Hepatocyte (in vitro differentiated cells): ENCODE measurements around the gene UBR3. TPM values are rescaled to one million over a fixed set of nuclear protein-coding genes. Genes with fewer than 3 reads are reported as not detected.

Experiments
- DNase-seq: peaks from one replicate; pipeline ENCODE4 v3.0.0-alpha.2; 2016; ENCODE audit warnings: low spot score
- H2AFZ ChIP-seq: fragments of 200-600 bp; sonication (generic); 2 replicates; pipeline ENCODE4 v1.6.0; 2016; ENCODE audit warnings: antibody characterized with exemption, mild to moderate bottlenecking
- H3K27ac ChIP-seq: fragments of 200-600 bp; sonication (generic); 2 replicates; pipeline ENCODE4 v1.5.1; 2016; ENCODE audit warnings: mild to moderate bottlenecking
- H3K27me3 ChIP-seq: fragments of 200-600 bp; sonication (generic); 2 replicates; pipeline ENCODE4 v1.6.1; 2016
- H3K36me3 ChIP-seq: fragments of 200-600 bp; sonication (generic); replicated peaks from 2 replicates; pipeline ENCODE4 v1.5.1; 2016; ENCODE audit warnings: low read depth; ENCODE audit not compliant: insufficient read depth
- H3K4me1 ChIP-seq: fragments of 200-600 bp; sonication (generic); 2 replicates; pipeline ENCODE4 v1.5.1; 2016; ENCODE audit warnings: mild to moderate bottlenecking, moderate library complexity; ENCODE audit not compliant: insufficient read depth
- H3K4me2 ChIP-seq: fragments of 200-600 bp; sonication (generic); 2 replicates; pipeline ENCODE4 v1.6.0; 2016
- H3K4me3 ChIP-seq: fragments of 200-600 bp; sonication (generic); 2 replicates; pipeline ENCODE4 v1.5.1; 2016; ENCODE audit warnings: mild to moderate bottlenecking
- H3K79me2 ChIP-seq: fragments of 200-600 bp; sonication (generic); 2 replicates; pipeline ENCODE4 v1.6.0; 2017; ENCODE audit warnings: mild to moderate bottlenecking
- H3K9me2 ChIP-seq: fragments of 200-600 bp; sonication (generic); replicated peaks from 2 replicates; pipeline ENCODE4 v1.6.0; 2017; ENCODE audit warnings: mild to moderate bottlenecking; ENCODE audit not compliant: insufficient read depth
- H3K9me3 ChIP-seq: fragments of 200-600 bp; sonication (generic); 2 replicates; pipeline ENCODE4 v1.5.1; 2016; ENCODE audit warnings: low read depth, mild to moderate bottlenecking
- H4K20me1 ChIP-seq: fragments of 200-600 bp; sonication (generic); 2 replicates; pipeline ENCODE4 v1.6.0; 2016; ENCODE audit warnings: mild to moderate bottlenecking; ENCODE audit not compliant: insufficient read depth, poor library complexity, severe bottlenecking
- CTCF ChIP-seq: fragments of 200-600 bp; sonication (generic); IDR thresholded peaks from 2 replicates; pipeline ENCODE4 v1.5.1; 2016; ENCODE audit warnings: antibody characterized with exemption, mild to moderate bottlenecking; ENCODE audit not compliant: poor library complexity
- EZH2 ChIP-seq: fragments of 200-600 bp; sonication (generic); IDR thresholded peaks from 2 replicates; pipeline ENCODE4 v1.6.1; 2016; ENCODE audit warnings: antibody characterized with exemption, mild to moderate bottlenecking, borderline replicate concordance
- EZH2phosphoT487 ChIP-seq: fragments of 200-600 bp; sonication (generic); IDR thresholded peaks from one replicate; pipeline ENCODE4 v1.6.1; 2018; ENCODE audit warnings: antibody characterized with exemption, mild to moderate bottlenecking, low read depth, moderate library complexity; ENCODE audit not compliant: unreplicated experiment, severe bottlenecking
- WGBS: methylation state at CpG from one replicate; pipeline ENCODE4 v1.1.6; 2016; ENCODE audit warnings: low lambda C conversion rate; ENCODE audit errors: missing lambda C conversion rate; 5-methylcytosine and 5-hydroxymethylcytosine counted together
- polyA plus RNA-seq: library from polyadenylated mRNA; unstranded; fragments of >200 nt; fragmentation: Nextera tagmentation; extraction: Ambion mirVana; gene quantifications from 2 replicates; pipeline ENCODE4 v1.2.1, GENCODE V29; 2016
- total RNA-seq: library from RNA; depleted of rRNA; stranded (reverse); fragments of >200 nt; gene quantifications from 2 replicates; pipeline ENCODE4 v1.2.3, GENCODE V29; 2014

Gene UBR3
- total and polyA plus RNA-seq, 2 experiments from 2014 or later, result 10.1 to 40.4 TPM

- no peak for DNase-seq
- no peak for TF ChIP-seq CTCF
- no peak for TF ChIP-seq EZH2phosphoT487
- no peak for TF ChIP-seq EZH2
These were observed 197.5 kb downstream of the UBR3 start for GRCh38 chr2:170024721-170025120.

GRCh38 chr2:170025223-170025622, 198.0 kb downstream of the UBR3 start:
- Histone ChIP-seq H3K4me3 (no peak overlapping the region), H3K9me3 (no peaks in the 10 kb centered on the region), H3K4me1 (no peaks in the 10 kb centered on the region), H3K36me3 (no peaks in the 10 kb centered on the region), H3K79me2 (no peaks in the 10 kb centered on the region), H4K20me1 (no peaks in the 10 kb centered on the region), H3K27me3 (no peaks in the 10 kb centered on the region), H2AFZ (no peak overlapping the region), H3K4me2 (no peak overlapping the region), H3K27ac (no peak overlapping the region), H3K9me2 (no peaks in the 10 kb centered on the region)
- TF ChIP-seq CTCF (no peak), EZH2 (no peak), EZH2phosphoT487 (no peak)
- no peak for DNase-seq
- 92% methylated on average over 2 of the region's 2 CpGs for WGBS

More at GRCh38 chr2:170024721-170025120, 197.5 kb downstream of the UBR3 start:
- Histone ChIP-seq H3K79me2 (no peaks in the 10 kb centered on the region), H2AFZ (no peak overlapping the region), H3K36me3 (no peaks in the 10 kb centered on the region), H3K27ac (no peak overlapping the region), H3K9me3 (no peaks in the 10 kb centered on the region), H3K4me3 (no peak overlapping the region), H3K9me2 (no peaks in the 10 kb centered on the region), H3K27me3 (no peaks in the 10 kb centered on the region), H3K4me1 (no peaks in the 10 kb centered on the region), H3K4me2 (no peak overlapping the region), H4K20me1 (no peaks in the 10 kb centered on the region)
- WGBS, result 48% methylated on average over 1 of the region's 1 CpG

GRCh38 chr2:170026361-170026760, 199.1 kb downstream of the UBR3 start:
- TF ChIP-seq CTCF (no peak), EZH2 (no peak), EZH2phosphoT487 (no peak)
- H3K79me2 ChIP-seq, result no peaks in the 10 kb centered on the region
- H3K36me3 ChIP-seq, result no peaks in the 10 kb centered on the region
- H3K4me3 ChIP-seq, result no peak overlapping the region
- H4K20me1 ChIP-seq, result no peaks in the 10 kb centered on the region
- WGBS, result 95% methylated on average over 1 of the region's 1 CpG
- H3K9me3 ChIP-seq, result no peaks in the 10 kb centered on the region
- no peak overlapping the region for H3K27ac ChIP-seq
- no peaks in the 10 kb centered on the region for H3K4me1 ChIP-seq
- no peak overlapping the region for H2AFZ ChIP-seq
- no peak overlapping the region for H3K4me2 ChIP-seq
- no peak for DNase-seq
- no peaks in the 10 kb centered on the region for H3K27me3 ChIP-seq
- H3K9me2 ChIP-seq, result no peaks in the 10 kb centered on the region

- Histone ChIP-seq H3K9me2 (no peaks in the 10 kb centered on the region), H2AFZ (no peak overlapping the region), H3K36me3 (no peaks in the 10 kb centered on the region), H3K27me3 (no peaks in the 10 kb centered on the region), H4K20me1 (no peaks in the 10 kb centered on the region), H3K4me3 (no peak overlapping the region), H3K79me2 (no peaks in the 10 kb centered on the region), H3K27ac (no peak overlapping the region), H3K4me2 (no peak overlapping the region), H3K4me1 (no peaks in the 10 kb centered on the region), H3K9me3 (no peaks in the 10 kb centered on the region)
- TF ChIP-seq CTCF (no peak), EZH2phosphoT487 (no peak), EZH2 (no peak)
- DNase-seq, result no peak
These were observed 202.3 kb downstream of the UBR3 start for GRCh38 chr2:170029551-170029950.
